Prostate gland (tissue), 2 donors: ENCODE results near the gene MST1R. TPM values are rescaled to one million over a fixed set of nuclear protein-coding genes. Genes with fewer than 3 reads are reported as not detected.

Source experiments
- DNase-seq: peaks from one replicate; pipeline ENCODE4 v3.0.0-alpha.2; 2019; ENCODE audit warnings: low spot score
- H3K27ac ChIP-seq, 2 donors: fragments of 200-600 bp; sonication (generic); 2 replicates each; pipeline ENCODE4 v1.5.1; 2017 to 2019
- H3K27me3 ChIP-seq: fragments of 200-600 bp; sonication (generic); replicated peaks from 2 replicates; pipeline ENCODE4 v1.5.1; 2019; ENCODE audit not compliant: insufficient read depth
- H3K36me3 ChIP-seq, 2 donors: fragments of 200-600 bp; sonication (generic); 1 replicate in 1 of 2; 2 replicates in 1 of 2; pipeline versions ENCODE4 v1.5.1 to v1.8.1; 2017 to 2019
- H3K4me1 ChIP-seq: fragments of 200-600 bp; sonication (generic); replicated peaks from 2 replicates; pipeline ENCODE4 v1.5.1; 2019
- H3K4me3 ChIP-seq, 2 donors: fragments of 200-600 bp; sonication (generic); 2 replicates each; pipeline ENCODE4 v1.5.1; 2017 to 2019
- H3K9me3 ChIP-seq: fragments of 200-600 bp; sonication (generic); 2 replicates; pipeline ENCODE4 v1.5.1; 2017
- CTCF ChIP-seq, 4 experiments: fragments of 200-600 bp in 2 of 4; fragments of 450-650 bp in 2 of 4; sonication (generic) in 2 of 4; IDR thresholded peaks; 1 replicate in 3 of 4; 2 replicates in 1 of 4; pipeline ENCODE4 v1.5.1; 2016 to 2019; ENCODE audit warnings: antibody characterized with exemption in 4 of 4, mild to moderate bottlenecking in 2 of 4, moderate library complexity in 2 of 4
- POLR2A ChIP-seq: fragments of 450-650 bp; IDR thresholded peaks from one replicate; pipeline ENCODE4 v1.6.1; 2016; ENCODE audit warnings: antibody characterized with exemption, mild to moderate bottlenecking
- POLR2AphosphoS5 ChIP-seq: sonication (generic); formaldehyde crosslinking; IDR thresholded peaks from one replicate; pipeline ENCODE4 v1.6.1; 2017; ENCODE audit warnings: antibody characterized with exemption
- WGBS: methylation state at CpG from one replicate; pipeline ENCODE4 v1.1.5; 2018; 5-methylcytosine and 5-hydroxymethylcytosine counted together
- intact Hi-C: fragments of 100-400 bp; cut with DNase I; formaldehyde crosslinking; loops from one replicate; pipeline ENCODE4 v1.14.2; 2022
- total RNA-seq, 2 donors: library from RNA; depleted of rRNA; stranded (reverse); fragments of >200 nt; gene quantifications; one replicate each; pipeline ENCODE4 v1.1.0, GENCODE V29; 2016

MST1R gene
- total RNA-seq, 2 donors from 2014 or later, result 1.5 to 5.5 TPM

- Histone ChIP-seq H3K4me3 (no peak overlapping the region), H3K36me3 (no peaks in the 10 kb centered on the region), H3K4me1 (no peaks in the 10 kb centered on the region), H3K27me3 (no peaks in the 10 kb centered on the region), H3K27ac (no peak overlapping the region), H3K9me3 (no peaks in the 10 kb centered on the region)
- no peak for DNase-seq
- intact Hi-C loops, result loop anchor here (5.0 kb wide), 1 partner anchor 48 kb away; no protein-coding TSS in a partner anchor
- no peak for TF ChIP-seq CTCF (IDR thresholded peaks at IDR 0.05)
- no peak for TF ChIP-seq POLR2AphosphoS5
- WGBS, result 87% methylated on average over 8 of the region's 12 CpGs
Observed at GRCh38 chr3:49859576-49860305, 43.9 kb downstream of the MST1R start.

GRCh38 chr3:49856181-49857005 is 47.3 kb downstream of the MST1R start, which contains the start of gene TRAIP:
Gene TRAIP, minus strand, starts transcription at chr3:49856564. Its CDS starts 111 bp downstream, at chr3:49856453.
- Histone ChIP-seq H3K27ac (peak within 1 kb of the TSS; percentile 68 to 80), H3K27me3 (no peaks in the 10 kb centered on the region), H3K4me3 (peak within 1 kb of the TSS; percentile 46 to 47), H3K4me1 (no peaks in the 10 kb centered on the region), H3K36me3 (no peaks in the 10 kb centered on the region), H3K9me3 (no peaks in the 10 kb centered on the region)
- WGBS, result 3% methylated on average over 52 of the region's 52 CpGs
- intact Hi-C loops, result loop anchor here (5.0 kb wide), 1 partner anchor 51 kb away; no protein-coding TSS in a partner anchor
- no peak for TF ChIP-seq CTCF (IDR thresholded peaks at IDR 0.05)
- TF ChIP-seq POLR2A, result peak; percentile 53
- TF ChIP-seq POLR2AphosphoS5, result peak; percentile 97
- peak; percentile 93 for DNase-seq

- H3K27ac ChIP-seq, result no peak overlapping the region
- H3K4me1 ChIP-seq, result no peaks in the 10 kb centered on the region
- no peaks in the 10 kb centered on the region for H3K27me3 ChIP-seq
- H3K9me3 ChIP-seq, result no peaks in the 10 kb centered on the region
- WGBS, result 46% methylated on average over 5 of the region's 5 CpGs
- H3K36me3 ChIP-seq, result no peaks in the 10 kb centered on the region
- no peak overlapping the region for H3K4me3 ChIP-seq
- no peak for DNase-seq
- intact Hi-C loops, result loop anchor here (5.0 kb wide), 1 partner anchor 52 kb away; no protein-coding TSS in a partner anchor
- TF ChIP-seq CTCF (IDR thresholded peaks at IDR 0.05) (no peak), POLR2AphosphoS5 (no peak), POLR2A (no peak)
Observed at GRCh38 chr3:49855662-49856061, 48.0 kb downstream of the MST1R start.

- H3K36me3 ChIP-seq, result no peaks in the 10 kb centered on the region
- no peak overlapping the region for H3K4me3 ChIP-seq
- no peaks in the 10 kb centered on the region for H3K27me3 ChIP-seq
- H3K27ac ChIP-seq, result no peak overlapping the region
- H3K9me3 ChIP-seq, result no peaks in the 10 kb centered on the region
- no peak for TF ChIP-seq POLR2A
- TF ChIP-seq POLR2AphosphoS5, result no peak
- TF ChIP-seq CTCF (IDR thresholded peaks at IDR 0.05), result no peak
- 87% methylated on average over 3 of the region's 3 CpGs for WGBS
- DNase-seq, result no peak
- H3K4me1 ChIP-seq, result no peaks in the 10 kb centered on the region
- intact Hi-C loops, result no loop called here
Observed at GRCh38 chr3:49845694-49846093, 58.0 kb downstream of the MST1R start.
